ENCODE measurements around the gene CEMIP. TPM values are rescaled to one million over a fixed set of nuclear protein-coding genes. Genes with fewer than 3 reads are reported as not detected.

The CEMIP gene
- polyA plus RNA-seq, 3 donors = not detected

- Histone ChIP-seq H4K20me1 (ENCODE audit: insufficient read depth, low read length) (no peaks in the 10 kb centered on the region), H3K27ac (ENCODE audit: low read depth in 1 of 2, low read length in 2 of 2) (no peak overlapping the region), H3K4me1 (ENCODE audit: control insufficient read depth in 1 of 2, insufficient read depth in 2 of 2, low read length in 2 of 2) (peaks cover 25% of the 10 kb centered on the region in 2 donors), H3K9me3 (replicated peaks in 1 of 2; ENCODE audit: control insufficient read depth in 1 of 2, insufficient read depth in 1 of 2, low read length in 2 of 2) (peaks cover 5 to 12% of the 10 kb centered on the region in 2 donors), H3K4me3 (replicated peaks in 1 of 3; ENCODE audit: low read depth in 2 of 3, low read length in 3 of 3) (no peak overlapping the region), H3K4me2 (replicated peaks; ENCODE audit: extremely low read depth, low read length, poor library complexity, severe bottlenecking) (no peak overlapping the region), H3K9ac (ENCODE audit: insufficient read depth, low read length, poor library complexity, severe bottlenecking) (no peak overlapping the region), H3K36me3 (replicated peaks in 1 of 2; ENCODE audit: control insufficient read depth in 1 of 2, insufficient read depth in 2 of 2, low read length in 2 of 2) (no peaks in the 10 kb centered on the region), H2AFZ (ENCODE audit: insufficient read depth, low read depth, low read length, poor library complexity, severe bottlenecking) (no peak overlapping the region), H3K79me2 (ENCODE audit: insufficient read depth, low read length) (no peaks in the 10 kb centered on the region), H3K27me3 (ENCODE audit: control insufficient read depth in 2 of 2, insufficient read depth in 2 of 2, low read length in 2 of 2) (peaks cover 7 to 11% of the 10 kb centered on the region in 2 donors)
- Mint-ChIP-seq H3K27ac (no peak overlapping the region), H3K27me3 (ENCODE audit: low read depth in 3 of 3) (peaks cover 9 to 17% (median 16%) of the 10 kb centered on the region in 3 donors), H3K4me3 (no peak overlapping the region), H3K9me3 (peaks cover 0 to 13% (median 4%) of the 10 kb centered on the region in 7 donors), H3K36me3 (peaks cover 2 to 3% of the 10 kb centered on the region in 2 donors), H3K4me1 (peaks cover 24% of the 10 kb centered on the region)
- WGBS (ENCODE audit: insufficient coverage) = 80% methylated on average over 3 of the region's 5 CpGs
- intact Hi-C loops (cut with micrococcal nuclease) = no loop called here
- no peak for DNase-seq
- no peak for TF ChIP-seq CTCF (IDR thresholded peaks at IDR 0.05)
Observed at GRCh38 chr15:80773792-80774352, 5.3 kb upstream of the CEMIP start.

- Histone ChIP-seq H3K79me2 (ENCODE audit: insufficient read depth, low read length) (no peaks in the 10 kb centered on the region), H3K4me3 (replicated peaks in 1 of 3; ENCODE audit: low read depth in 2 of 3, low read length in 3 of 3) (no peak overlapping the region), H3K9ac (ENCODE audit: insufficient read depth, low read length, poor library complexity, severe bottlenecking) (no peak overlapping the region), H3K27ac (ENCODE audit: low read depth in 1 of 2, low read length in 2 of 2) (no peak overlapping the region), H3K4me1 (ENCODE audit: control insufficient read depth in 1 of 2, insufficient read depth in 2 of 2, low read length in 2 of 2) (peaks cover 29 to 31% of the 10 kb centered on the region in 2 donors), H3K36me3 (replicated peaks in 1 of 2; ENCODE audit: control insufficient read depth in 1 of 2, insufficient read depth in 2 of 2, low read length in 2 of 2) (no peaks in the 10 kb centered on the region), H4K20me1 (ENCODE audit: insufficient read depth, low read length) (no peaks in the 10 kb centered on the region), H3K4me2 (replicated peaks; ENCODE audit: extremely low read depth, low read length, poor library complexity, severe bottlenecking) (no peak overlapping the region), H3K9me3 (replicated peaks in 1 of 2; ENCODE audit: control insufficient read depth in 1 of 2, insufficient read depth in 1 of 2, low read length in 2 of 2) (peaks cover 6 to 12% of the 10 kb centered on the region in 2 donors), H2AFZ (ENCODE audit: insufficient read depth, low read depth, low read length, poor library complexity, severe bottlenecking) (no peak overlapping the region), H3K27me3 (ENCODE audit: control insufficient read depth in 2 of 2, insufficient read depth in 2 of 2, low read length in 2 of 2) (peaks cover 13 to 16% of the 10 kb centered on the region in 2 donors)
- H3K27ac Mint-ChIP-seq = no peak overlapping the region
- no peak for DNase-seq
- peaks cover 2 to 13% (median 4%) of the 10 kb centered on the region in 7 donors for H3K9me3 Mint-ChIP-seq
- H3K36me3 Mint-ChIP-seq = peaks cover 2 to 3% of the 10 kb centered on the region in 2 donors
- peaks cover 10 to 23% (median 21%) of the 10 kb centered on the region in 3 donors for H3K27me3 Mint-ChIP-seq (ENCODE audit: low read depth in 3 of 3)
- TF ChIP-seq CTCF (IDR thresholded peaks at IDR 0.05) = no peak
- WGBS (ENCODE audit: insufficient coverage) = no CpG with 5 or more reads among the region's 1 CpG
- no peak overlapping the region for H3K4me3 Mint-ChIP-seq
- intact Hi-C loops (cut with micrococcal nuclease) = no loop called here
- H3K4me1 Mint-ChIP-seq = peaks cover 24% of the 10 kb centered on the region
Observed at GRCh38 chr15:80774486-80774885, 4.7 kb upstream of the CEMIP start.
